IMR-90 (cell line): ENCODE data around the gene RIMBP2. TPM values are rescaled to one million over a fixed set of nuclear protein-coding genes. Genes with fewer than 3 reads are reported as not detected.

Experiments used
- ATAC-seq: fragments of 200-7000 bp; cut with Tn5 transposase; 2 replicates; pipeline ENCODE4 v1.9.1; 2020; ENCODE audit warnings: low read depth, mild to moderate bottlenecking, moderate library complexity
- BruUV-seq: library from RNA; stranded (reverse); fragments of 400-500 nt; replicated peaks from 2 replicates; lab custom pipeline; 2021; lab: Mats Ljungman, UMichigan
- CTCF ChIA-PET: fragments of 300-600 bp; formaldehyde crosslinking; extraction: SDS; loops from one replicate; lab custom pipeline; 2021; ENCODE audit warnings: antibody characterized with exemption; lab: Yijun Ruan, JAX
- POLR2A ChIA-PET: fragments of 300-600 bp; sonication (Branson Sonifier 250); formaldehyde crosslinking; loops from one replicate; lab custom pipeline; 2022; ENCODE audit warnings: antibody characterized with exemption; ENCODE audit not compliant: unreplicated experiment; lab: Charles Lee
- DNase-seq: peaks from one replicate; pipeline ENCODE4 v3.0.0; 2013
- H2AFZ ChIP-seq: replicated peaks from 2 replicates; pipeline ENCODE3; 2013; ENCODE audit warnings: low read length, mild to moderate bottlenecking; ENCODE audit not compliant: poor library complexity
- H2AK5ac ChIP-seq: 2 replicates; pipeline ENCODE4 v1.6.1; 2013; ENCODE audit warnings: low read depth, low read length, inconsistent platforms
- H2AK9ac ChIP-seq: replicated peaks from 2 replicates; pipeline ENCODE3; 2013; ENCODE audit warnings: mild to moderate bottlenecking, low read depth, low read length, moderate library complexity; ENCODE audit not compliant: poor library complexity
- H2BK120ac ChIP-seq: 2 replicates; pipeline ENCODE4 v1.6.1; 2013; ENCODE audit warnings: low read depth, low read length, inconsistent platforms
- H2BK15ac ChIP-seq: 3 replicates; pipeline ENCODE4 v1.6.1; 2013; ENCODE audit warnings: low read depth, low read length, inconsistent platforms
- H2BK20ac ChIP-seq: 2 replicates; pipeline ENCODE4 v1.6.1; 2013; ENCODE audit warnings: low read depth, mild to moderate bottlenecking, inconsistent platforms, low read length, moderate library complexity
- H2BK5ac ChIP-seq: 2 replicates; pipeline ENCODE4 v1.6.1; 2013; ENCODE audit warnings: mild to moderate bottlenecking, low read depth, low read length, inconsistent platforms; ENCODE audit not compliant: poor library complexity, severe bottlenecking
- H3K14ac ChIP-seq: replicated peaks from 2 replicates; pipeline ENCODE4 v1.6.1; 2013; ENCODE audit warnings: low read depth, low read length, inconsistent platforms
- H3K18ac ChIP-seq: 2 replicates; pipeline ENCODE4 v1.6.1; 2013; ENCODE audit warnings: low read depth, low read length, control low read depth
- H3K23ac ChIP-seq: 2 replicates; pipeline ENCODE4 v1.6.1; 2013; ENCODE audit warnings: low read depth, low read length, inconsistent platforms
- H3K27ac ChIP-seq: 2 replicates; pipeline ENCODE4 v1.5.1; 2013; ENCODE audit warnings: mild to moderate bottlenecking, control low read depth, low read length; ENCODE audit not compliant: insufficient read depth
- H3K27me3 ChIP-seq: 2 replicates; pipeline ENCODE4 v1.6.1; 2013; ENCODE audit warnings: low read length; ENCODE audit not compliant: control insufficient read depth, insufficient read depth
- H3K36me3 ChIP-seq: 2 replicates; pipeline ENCODE4 v1.6.1; 2013; ENCODE audit warnings: low read length, mixed read lengths; ENCODE audit not compliant: control insufficient read depth, insufficient read depth
- H3K4ac ChIP-seq: 2 replicates; pipeline ENCODE4 v1.6.1; 2013; ENCODE audit warnings: low read depth, low read length, inconsistent platforms
- H3K4me1 ChIP-seq: 2 replicates; pipeline ENCODE4 v1.6.1; 2013; ENCODE audit warnings: low read length, mixed read lengths; ENCODE audit not compliant: control insufficient read depth, insufficient read depth
- H3K4me2 ChIP-seq: 2 replicates; pipeline ENCODE4 v1.6.1; 2013; ENCODE audit warnings: low read depth, mild to moderate bottlenecking, control low read depth, low read length, moderate library complexity
- H3K4me3 ChIP-seq: 2 replicates; pipeline ENCODE4 v1.5.1; 2013; ENCODE audit warnings: low read depth, mild to moderate bottlenecking, control low read depth, low read length, moderate library complexity; ENCODE audit not compliant: insufficient read depth
- H3K56ac ChIP-seq: 2 replicates; pipeline ENCODE4 v1.6.1; 2013; ENCODE audit warnings: low read length, inconsistent platforms; ENCODE audit not compliant: insufficient read depth; ENCODE audit errors: extremely low read depth
- H3K79me1 ChIP-seq, 2 experiments: 2 replicates each; pipeline ENCODE4 v1.6.1; 2013; ENCODE audit warnings: low read length in 2 of 2, inconsistent platforms in 1 of 2, low read depth in 1 of 2
- H3K9ac ChIP-seq: 2 replicates; pipeline ENCODE4 v1.6.1; 2013; ENCODE audit warnings: low read depth, low read length, control low read depth
- H3K9me1 ChIP-seq: 2 replicates; pipeline ENCODE4 v1.6.1; 2013; ENCODE audit warnings: low read length, inconsistent platforms; ENCODE audit not compliant: insufficient read depth
- H3K9me3 ChIP-seq: 2 replicates; pipeline ENCODE4 v1.6.1; 2013; ENCODE audit warnings: low read length; ENCODE audit not compliant: control insufficient read depth, insufficient read depth
- H4K20me1 ChIP-seq: 2 replicates; pipeline ENCODE4 v1.6.1; 2013; ENCODE audit warnings: low read length, inconsistent platforms; ENCODE audit not compliant: insufficient read depth
- H4K5ac ChIP-seq: 2 replicates; pipeline ENCODE4 v1.6.1; 2013; ENCODE audit warnings: mild to moderate bottlenecking, low read depth, low read length, control low read depth
- H4K8ac ChIP-seq, 2 experiments: 2 replicates each; pipeline ENCODE4 v1.6.1; 2013; ENCODE audit warnings: low read depth in 2 of 2, low read length in 2 of 2, control low read depth in 1 of 2, inconsistent platforms in 1 of 2
- H4K91ac ChIP-seq: 2 replicates; pipeline ENCODE4 v1.6.1; 2013; ENCODE audit warnings: low read depth, low read length, inconsistent platforms; ENCODE audit not compliant: insufficient read depth
- CEBPB ChIP-seq: IDR thresholded peaks from 2 replicates; pipeline ENCODE4 v1.6.1; 2012; ENCODE audit warnings: low read depth, low read length, improper control_type of control experiment
- MAZ ChIP-seq: IDR thresholded peaks from 2 replicates; pipeline ENCODE4 v1.6.1; 2012; ENCODE audit warnings: low read depth, mild to moderate bottlenecking, low read length, improper control_type of control experiment, moderate library complexity, borderline replicate concordance
- MXI1 ChIP-seq: IDR thresholded peaks from 2 replicates; pipeline ENCODE4 v1.6.1; 2012; ENCODE audit warnings: low read depth, mild to moderate bottlenecking, low read length, moderate library complexity, borderline replicate concordance
- NFE2L2 ChIP-seq: fragments of 150-350 bp; IDR thresholded peaks from 2 replicates; pipeline ENCODE4 v1.6.1; 2016; ENCODE audit warnings: low read depth, mild to moderate bottlenecking, low read length
- RAD21 ChIP-seq: IDR thresholded peaks from 2 replicates; pipeline ENCODE4 v1.6.1; 2012; ENCODE audit warnings: low read length, improper control_type of control experiment
- RCOR1 ChIP-seq: IDR thresholded peaks from 2 replicates; pipeline ENCODE4 v1.6.1; 2012; ENCODE audit warnings: mild to moderate bottlenecking, low read length, improper control_type of control experiment; ENCODE audit not compliant: insufficient replicate concordance
- USF2 ChIP-seq: fragments of 150-350 bp; IDR thresholded peaks from 2 replicates; pipeline ENCODE4 v1.6.1; 2017; ENCODE audit warnings: mild to moderate bottlenecking, antibody characterized with exemption, low read length, low read depth
- WGBS, 2 experiments: methylation state at CpG; one replicate each; pipeline versions ENCODE4 v1.1.5 to v1.1.7; 2013; ENCODE audit warnings: missing lambda C conversion rate in 2 of 2; ENCODE audit not compliant: insufficient read length in 1 of 2; ENCODE audit errors: extremely low coverage in 2 of 2; 5-methylcytosine and 5-hydroxymethylcytosine counted together
- dilution Hi-C: fragments of 300-500 bp; cut with HindIII; formaldehyde crosslinking; loops from one replicate; pipeline ENCODE4 v1.14.3; 2018; ENCODE audit warnings: low sequenced_read_pairs; ENCODE audit not compliant: unreplicated experiment
- in situ Hi-C: fragments of 300-500 bp; cut with MboI; formaldehyde crosslinking; loops from 3 replicates; pipeline ENCODE4 v1.14.3; 2019; ENCODE audit warnings: low sequenced_read_pairs, inconsistent platforms, mixed read lengths
- intact Hi-C: fragments of 100-400 bp; cut with micrococcal nuclease; formaldehyde crosslinking; loops from 2 replicates; pipeline ENCODE4 v1.10.0; 2022
- polyA plus RNA-seq, 3 experiments: library from polyadenylated mRNA; depleted of rRNA; stranded (reverse); fragments of >200 nt; gene quantifications; 2 replicates each; pipeline ENCODE4 v1.2.3, GENCODE V29; 2012; ENCODE audit warnings: low replicate concordance in 1 of 3
- total RNA-seq: library from RNA; depleted of rRNA; stranded (reverse); fragments of >200 nt; gene quantifications from 2 replicates; pipeline ENCODE4 v1.2.3, GENCODE V29; 2012

RIMBP2 gene
- total and polyA plus RNA-seq, 2 of the 4 experiments (the other 2 are of a cell fraction): not detected

DNA sequence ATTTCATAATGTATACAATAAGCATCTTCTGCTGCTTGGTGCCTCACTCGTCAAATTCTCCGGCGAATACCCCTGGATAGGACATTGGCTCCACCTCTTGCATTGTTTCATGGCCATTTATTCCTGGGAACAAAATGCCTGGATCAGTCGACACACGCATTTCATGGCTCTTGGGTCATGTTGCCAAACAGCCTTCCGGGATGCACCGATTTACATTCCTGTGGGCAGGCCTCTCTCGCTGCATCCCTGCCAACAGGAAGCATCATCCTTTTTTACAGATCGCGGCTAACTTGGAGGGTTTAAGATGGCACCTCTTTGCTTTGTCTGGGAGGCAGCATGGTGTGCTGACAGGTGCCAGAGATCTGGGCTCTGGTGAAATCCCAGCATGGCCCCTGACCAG is 32.7 kb upstream of the RIMBP2 start:
- in situ Hi-C loops: loop anchor here (25.0 kb wide), 2 partner anchors 711 to 1961 kb away; no protein-coding TSS in a partner anchor
- Histone ChIP-seq H3K4me3 (no peak overlapping the region), H3K56ac (no peak overlapping the region), H3K27ac (no peak overlapping the region), H2AFZ (no peak overlapping the region), H3K23ac (no peak overlapping the region), H2AK9ac (no peak overlapping the region), H2BK5ac (no peak overlapping the region), H4K5ac (no peak overlapping the region), H2BK120ac (no peak overlapping the region), H3K9me1 (no peaks in the 10 kb centered on the region), H3K4me2 (no peak overlapping the region), H3K27me3 (no peaks in the 10 kb centered on the region), H4K91ac (no peak overlapping the region), H3K9me3 (peaks cover 2% of the 10 kb centered on the region; the same call in 1 of the 2 replicates), H4K8ac (no peak overlapping the region), H2BK15ac (no peak overlapping the region), H3K36me3 (no peaks in the 10 kb centered on the region), H4K20me1 (no peaks in the 10 kb centered on the region), H3K4me1 (no peaks in the 10 kb centered on the region), H3K14ac (no peak overlapping the region), H3K18ac (no peak overlapping the region), H2AK5ac (no peak overlapping the region), H3K4ac (no peak overlapping the region), H3K79me1 (no peaks in the 10 kb centered on the region), H2BK20ac (no peak overlapping the region), H3K9ac (no peak overlapping the region)
- ATAC-seq: no peak
- no TSS peak for BruUV-seq
- POLR2A ChIA-PET: no interaction called here
- dilution Hi-C loops: no loop called here
- CTCF ChIA-PET: interaction anchor here (0.6 to 1.6 kb wide), 3 partner anchors 8 to 724 kb away, joined by 3 to 7 read pairs (median 3); no protein-coding TSS in a partner anchor
- intact Hi-C loops: no loop called here
- no peak for DNase-seq
- WGBS, 2 experiments: 50% methylated on average over 5 of the region's 10 CpGs; no CpG with 5 or more reads in 1 of the 2 experiments
- TF ChIP-seq NFE2L2: no peak
- no peak for TF ChIP-seq USF2
- TF ChIP-seq MXI1: no peak
- no peak for TF ChIP-seq MAZ
- TF ChIP-seq RAD21: no peak
- no peak for TF ChIP-seq RCOR1
- no peak for TF ChIP-seq CEBPB
